ENCODE measurements around the gene YARS2.

- TF ChIP-seq POLR2A (IDR thresholded peaks at IDR 0.05) (no peak), CTCF (IDR thresholded peaks at IDR 0.05) (no peak)
Observed at GRCh38 chr12:32804301-32804700, 48.6 kb upstream of the YARS2 start.

Data from lower leg skin (tissue), 3 donors.